Liver (tissue), 3 donors: ENCODE measurements around the gene MS4A6E.

Experiments used
- ATF3 ChIP-seq: IDR thresholded peaks from 2 replicates; pipeline ENCODE4 v1.6.1; 2016; ENCODE audit warnings: antibody characterized with exemption
- CTCF ChIP-seq: fragments of 150-350 bp; IDR thresholded peaks from 2 replicates; pipeline ENCODE4 v1.5.1; 2017; ENCODE audit warnings: improper control_type of control experiment, low read depth, low read length; ENCODE audit not compliant: missing input control
- EGR1 ChIP-seq, 2 donors: IDR thresholded peaks; 2 replicates each; pipeline ENCODE4 v1.6.1; 2016 to 2018; ENCODE audit warnings: antibody characterized with exemption in 2 of 2, low read depth in 2 of 2
- FOXA1 ChIP-seq: IDR thresholded peaks from 2 replicates; pipeline ENCODE4 v1.6.1; 2016; ENCODE audit warnings: antibody characterized with exemption
- GABPA ChIP-seq, 2 donors: IDR thresholded peaks in 1 of 2; conservative IDR thresholded peaks in 1 of 2; 2 replicates each; pipeline ENCODE4 v1.6.1; 2016; ENCODE audit warnings: antibody characterized with exemption in 2 of 2, mild to moderate bottlenecking in 1 of 2, moderate library complexity in 1 of 2
- MAX ChIP-seq: IDR thresholded peaks from 2 replicates; pipeline ENCODE4 v1.6.1; 2016; ENCODE audit warnings: antibody characterized with exemption
- NR2F2 ChIP-seq: IDR thresholded peaks from 2 replicates; pipeline ENCODE4 v1.6.1; 2016; ENCODE audit warnings: antibody characterized with exemption
- RAD21 ChIP-seq, 2 donors: IDR thresholded peaks; 2 replicates each; pipeline ENCODE4 v1.6.1; 2016; ENCODE audit warnings: antibody characterized with exemption in 2 of 2, mild to moderate bottlenecking in 2 of 2
- SP1 ChIP-seq: IDR thresholded peaks from 2 replicates; pipeline ENCODE4 v1.6.1; 2018; ENCODE audit warnings: antibody characterized with exemption, mild to moderate bottlenecking
- TAF1 ChIP-seq: conservative IDR thresholded peaks from 2 replicates; pipeline ENCODE4 v1.6.1; 2016; ENCODE audit warnings: antibody characterized with exemption, mild to moderate bottlenecking
- ZBTB33 ChIP-seq: IDR thresholded peaks from 2 replicates; pipeline ENCODE4 v1.6.1; 2016; ENCODE audit warnings: antibody characterized with exemption
- donor health status: healthy.
- donor health status: healthy.

- TF ChIP-seq MAX: no peak
- TF ChIP-seq CTCF: no peak
- no peak for TF ChIP-seq ZBTB33
- TF ChIP-seq EGR1 (IDR thresholded peaks at IDR 0.05; ENCODE audit: low read depth in 2 of 2): no peak
- TF ChIP-seq SP1: no peak
- no peak for TF ChIP-seq NR2F2
- no peak for TF ChIP-seq RAD21 (IDR thresholded peaks at IDR 0.05)
- TF ChIP-seq ATF3: no peak
- TF ChIP-seq FOXA1: no peak
- no peak for TF ChIP-seq GABPA (IDR thresholded peaks at IDR 0.05 in 1 of 2, conservative IDR thresholded peaks at IDR 0.05 in 1 of 2)
- no peak for TF ChIP-seq TAF1
Measured at GRCh38 chr11:60292145-60292544, 34.9 kb upstream of the MS4A6E start.
